ENCODE results near the gene NTF3. TPM values are rescaled to one million over a fixed set of nuclear protein-coding genes. Genes with fewer than 3 reads are reported as not detected.

NTF3 gene
- total RNA-seq, 1 donor from 2014 or later: 0.46 TPM

DNA sequence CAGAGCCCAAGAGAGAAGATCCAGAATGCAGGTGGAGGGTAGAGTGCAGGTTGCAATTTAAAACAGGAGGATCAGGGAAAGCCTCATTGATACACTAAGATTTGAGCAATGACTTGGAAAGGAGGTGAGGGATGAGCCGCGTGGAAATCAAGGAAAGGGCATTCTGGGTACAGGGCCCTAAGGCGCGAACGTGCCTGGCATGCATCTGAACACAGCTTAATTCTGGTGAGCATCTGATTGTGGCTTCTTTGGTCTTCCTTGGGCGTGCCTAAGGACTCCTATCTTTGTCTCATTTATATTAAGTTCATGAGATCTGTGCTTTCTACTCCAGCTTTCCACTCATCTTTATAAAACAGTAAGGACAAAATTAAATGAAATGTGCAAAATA, 79.3 kb downstream of the NTF3 start:
- DNase-seq (ENCODE audit: low spot score): no peak

- no peak for DNase-seq (ENCODE audit: low spot score)
These were observed 80.0 kb downstream of the NTF3 start for GRCh38 chr12:5511644-5512600.

DNA sequence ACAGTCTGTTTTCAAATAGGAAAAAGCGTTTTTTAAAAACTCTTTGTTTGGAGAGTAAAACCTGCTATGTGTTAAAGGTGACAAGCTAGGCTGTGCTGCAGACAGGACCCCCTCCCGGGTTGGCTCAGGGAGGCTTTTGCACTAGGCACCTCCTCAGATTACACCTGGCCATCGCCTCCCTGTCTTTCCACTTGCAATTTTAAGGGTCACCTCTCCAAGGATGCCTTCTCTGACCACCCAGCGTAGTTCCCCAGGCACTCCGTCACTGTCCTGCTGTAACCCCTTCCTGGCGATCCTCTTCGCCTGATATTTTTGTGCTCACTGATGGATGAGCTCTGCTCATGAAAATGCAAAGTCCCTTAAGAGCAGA, 80.7 kb downstream of the NTF3 start:
- no peak for DNase-seq (ENCODE audit: low spot score)

DNA sequence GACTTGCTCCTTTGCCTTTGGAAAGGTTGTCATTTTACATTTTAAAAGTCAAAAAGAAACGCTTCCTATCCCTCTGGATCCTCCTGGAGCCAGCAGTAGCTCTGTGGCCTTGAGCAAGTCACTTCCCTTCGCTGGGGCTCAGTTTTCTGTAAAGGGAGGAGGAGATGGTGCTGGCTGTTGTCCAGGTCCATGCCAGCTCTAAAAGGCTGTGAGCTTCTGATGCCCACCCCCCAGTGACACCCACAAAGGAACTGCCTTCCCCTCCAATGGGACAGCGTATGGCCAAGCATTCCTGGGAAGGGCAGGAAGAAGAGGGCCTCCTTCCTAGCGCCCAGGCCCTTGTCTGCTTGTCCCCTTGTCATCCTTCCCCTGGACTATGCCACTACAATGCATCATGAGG, 81.5 kb downstream of the NTF3 start:
- DNase-seq (ENCODE audit: low spot score): no peak

- DNase-seq (ENCODE audit: low spot score): no peak
These were observed 82.1 kb downstream of the NTF3 start for GRCh38 chr12:5514016-5514415.

- no peak for DNase-seq (ENCODE audit: low spot score)
These were observed 82.6 kb downstream of the NTF3 start for GRCh38 chr12:5514545-5514944.

DNA sequence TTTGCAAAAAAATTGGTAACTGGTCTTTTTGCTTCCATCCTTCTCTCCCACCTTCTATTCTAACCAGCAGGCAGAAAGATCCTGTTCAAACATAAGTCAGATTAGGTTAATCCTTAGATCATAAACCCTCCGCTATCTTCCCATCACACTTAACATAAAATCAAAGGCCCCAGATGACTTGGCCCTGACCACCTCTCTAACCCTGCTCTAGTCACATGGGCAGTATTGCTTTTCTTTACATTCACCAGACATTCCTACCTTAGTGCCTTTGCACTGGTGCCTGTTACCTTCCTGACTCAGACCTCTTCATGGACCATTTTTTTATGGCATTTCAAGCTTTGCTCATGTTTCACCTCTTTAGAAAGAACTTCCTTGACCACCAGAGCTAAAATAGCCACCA, 83.5 kb downstream of the NTF3 start:
- no peak for DNase-seq (ENCODE audit: low spot score)

GRCh38 chr12:5516371-5517241, 84.7 kb downstream of the NTF3 start:
- DNase-seq (ENCODE audit: low spot score): no peak

- DNase-seq (ENCODE audit: low spot score): no peak
These were observed 86.9 kb downstream of the NTF3 start for GRCh38 chr12:5518584-5519365.

DNA sequence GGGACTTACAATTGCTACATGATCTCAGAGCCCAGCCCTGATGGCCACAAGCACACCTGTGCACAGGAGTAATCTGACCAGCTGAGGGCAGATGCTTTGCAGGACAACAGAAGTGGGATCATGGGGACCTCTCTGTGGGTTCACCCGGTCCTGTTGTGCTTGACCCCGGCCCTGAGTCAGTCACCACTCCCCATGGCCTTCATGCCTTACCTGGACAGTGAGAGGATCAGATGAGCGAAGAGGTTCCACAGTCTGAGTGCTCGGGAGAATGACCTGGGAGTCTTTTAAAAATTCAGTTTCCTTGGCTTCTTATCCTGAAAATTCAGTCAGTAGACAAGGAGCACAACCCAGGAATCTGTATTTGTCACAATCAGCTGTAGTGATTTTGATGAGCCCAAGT, 88.1 kb downstream of the NTF3 start:
- no peak for DNase-seq (ENCODE audit: low spot score)

DNA sequence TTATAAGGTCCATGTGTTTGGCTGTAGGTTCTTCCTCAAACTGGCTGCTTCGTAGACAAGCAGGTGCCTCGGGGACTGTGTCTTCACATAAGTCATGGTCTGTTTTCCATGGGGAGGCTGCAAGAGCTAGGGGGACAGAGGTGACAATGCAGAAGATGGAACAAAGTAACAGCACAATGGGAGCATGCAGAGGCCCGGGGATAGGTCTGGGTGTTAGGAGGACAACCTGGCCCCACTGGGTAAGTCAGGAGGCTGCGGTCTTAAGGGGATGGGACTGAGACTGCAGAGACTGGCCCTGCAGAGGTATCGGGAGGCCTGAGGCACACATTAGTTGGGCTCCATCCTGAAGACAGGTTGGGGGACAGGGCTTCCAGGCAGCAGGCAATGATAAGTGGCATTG, 88.9 kb downstream of the NTF3 start:
- DNase-seq (ENCODE audit: low spot score): no peak

DNA sequence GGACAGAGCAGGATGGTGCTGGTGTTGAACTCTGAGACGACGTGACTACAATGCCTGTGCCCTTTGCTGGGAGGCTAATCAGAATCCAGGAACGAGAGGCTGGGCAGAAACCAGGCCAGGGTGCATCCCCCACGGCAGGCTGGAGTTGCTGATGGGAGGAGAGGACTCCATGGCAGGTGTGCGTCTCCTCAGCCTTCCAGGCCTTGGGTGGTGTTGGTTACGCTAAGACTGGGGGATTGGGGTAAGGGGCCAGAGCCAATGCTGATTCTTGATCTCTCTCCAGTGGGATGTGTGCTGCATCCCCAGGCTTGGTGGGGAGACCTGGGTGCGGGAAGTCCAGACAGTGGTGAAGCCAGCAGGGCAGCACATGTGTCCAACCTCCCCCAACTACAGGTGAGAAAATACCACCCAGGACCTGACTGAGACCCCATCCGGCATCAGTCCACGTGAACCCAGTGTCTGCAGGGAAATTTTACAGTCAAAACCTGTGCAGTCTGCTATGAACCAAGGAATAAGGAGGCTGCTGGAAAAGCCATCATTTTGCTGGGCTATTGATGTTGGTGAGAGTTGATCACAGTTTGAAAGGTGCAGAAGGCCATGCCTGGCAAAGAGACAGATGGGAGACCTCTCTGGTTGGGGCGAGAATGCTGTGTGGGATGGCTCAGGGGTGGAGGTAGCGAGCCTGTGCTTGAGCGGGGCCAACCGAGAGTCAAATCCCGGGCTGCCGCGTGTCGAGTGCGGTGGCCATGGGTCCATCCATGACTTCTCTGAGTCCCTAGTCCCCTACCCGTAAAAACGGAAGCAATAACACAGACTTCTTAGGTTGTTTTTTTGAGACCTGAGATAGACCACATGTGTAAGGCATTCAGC, 89.8 kb downstream of the NTF3 start:
- no peak for DNase-seq (ENCODE audit: low spot score)

DNA sequence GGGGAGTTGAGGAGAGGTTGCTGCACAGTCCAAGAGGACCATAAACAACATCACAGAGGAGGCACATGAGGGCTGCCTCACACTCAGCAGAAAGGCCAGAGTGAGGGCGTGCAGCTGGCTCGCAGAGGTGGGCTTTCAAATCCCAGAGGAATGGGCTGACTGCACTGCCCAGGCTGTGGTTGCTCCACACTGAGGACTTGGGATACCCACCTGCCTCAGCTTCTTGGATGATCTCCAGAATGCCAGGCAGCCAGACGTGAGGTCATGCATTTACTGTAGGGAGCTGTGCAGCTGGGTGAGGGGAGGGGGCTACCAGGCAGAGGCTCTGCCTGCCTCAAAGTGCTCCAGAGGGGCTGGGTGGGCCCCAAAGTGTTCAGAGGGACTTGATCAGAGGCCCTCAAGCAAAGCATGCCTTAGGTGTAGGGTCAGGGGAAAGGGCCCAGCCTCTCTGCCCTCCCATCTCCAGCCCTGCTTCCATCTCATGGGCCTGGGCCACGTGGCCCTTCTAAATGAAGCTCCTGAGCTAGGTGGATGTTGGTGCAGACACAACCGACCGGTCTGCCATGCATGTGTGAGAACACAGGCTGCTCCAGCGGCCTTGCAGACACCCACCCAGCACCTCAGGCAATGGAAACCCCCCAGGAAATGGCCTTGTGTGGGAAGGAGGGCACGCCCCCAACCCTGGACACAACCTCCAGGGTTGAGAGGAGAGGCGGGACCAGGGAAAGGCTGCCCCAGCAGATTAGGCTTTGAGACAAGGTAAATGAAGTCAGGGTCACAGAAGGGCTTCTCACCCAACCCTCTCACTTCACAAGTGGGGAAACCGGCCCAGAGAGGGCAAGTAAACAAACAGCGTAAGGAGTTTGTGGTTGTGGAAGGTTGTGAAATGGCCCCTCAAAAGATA, 90.8 kb downstream of the NTF3 start:
- DNase-seq (ENCODE audit: low spot score): no peak

- no peak for DNase-seq (ENCODE audit: low spot score)
These were observed 91.6 kb downstream of the NTF3 start for GRCh38 chr12:5523396-5524115.

- no peak for DNase-seq (ENCODE audit: low spot score)
These were observed 92.3 kb downstream of the NTF3 start for GRCh38 chr12:5524116-5524768.

DNA sequence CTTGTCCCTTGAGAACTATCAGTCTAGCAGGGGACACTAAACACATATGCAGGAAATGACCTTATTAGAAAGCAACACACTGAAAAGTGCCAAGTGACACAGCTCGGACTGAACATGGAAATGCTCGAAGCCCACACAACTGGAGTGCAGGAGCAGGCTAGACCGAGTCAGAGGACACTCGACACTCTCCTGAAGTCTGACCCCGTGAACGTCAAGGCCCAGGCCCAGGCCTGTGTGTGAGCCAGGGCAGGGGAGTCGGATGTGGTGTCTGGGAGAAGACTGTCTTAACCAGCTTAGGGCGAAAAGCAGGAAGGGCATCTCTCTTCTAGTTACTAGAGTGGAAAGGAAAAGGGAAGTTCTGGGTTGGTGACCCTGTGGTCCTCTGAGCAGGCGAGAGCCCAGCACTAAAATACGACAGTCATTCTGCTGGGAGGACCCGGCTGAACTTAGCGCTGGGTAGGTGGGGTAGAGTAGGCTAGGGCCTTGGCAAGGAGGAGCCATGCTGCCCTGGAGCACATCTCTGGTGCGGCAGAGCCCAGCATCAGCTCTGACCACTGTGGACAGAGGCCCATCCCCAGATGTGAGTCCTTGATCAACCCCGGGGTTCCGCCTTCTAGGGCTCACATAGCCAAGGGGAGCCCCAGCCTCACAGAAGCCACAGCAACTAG, 93.0 kb downstream of the NTF3 start:
- DNase-seq (ENCODE audit: low spot score): no peak

- no peak for DNase-seq (ENCODE audit: low spot score)
These were observed 94.0 kb downstream of the NTF3 start for GRCh38 chr12:5525783-5526367.

DNA sequence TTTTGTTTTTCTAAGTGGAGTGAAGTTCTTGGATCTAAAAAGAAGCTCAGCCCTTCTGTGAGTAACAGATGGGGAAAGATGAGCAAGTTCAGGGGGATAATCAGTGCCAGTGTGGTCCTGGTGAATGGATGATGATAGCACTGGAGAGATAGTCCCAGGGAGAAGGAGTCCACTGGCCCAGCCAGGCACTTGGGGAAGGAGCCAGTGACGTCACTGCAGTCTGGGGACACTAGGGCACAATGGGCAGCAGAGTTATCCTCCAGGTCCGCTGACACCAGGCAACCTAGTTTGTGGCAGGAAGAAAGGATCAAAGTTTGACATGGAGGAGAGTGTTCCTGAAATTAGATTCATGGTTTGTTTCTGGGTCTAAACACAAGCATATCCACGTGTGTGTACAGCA, 101.5 kb downstream of the NTF3 start:
- DNase-seq (ENCODE audit: low spot score): no peak
